GM18873 (cell line): ENCODE data around the gene MRPS6.

Source experiments
- ATAC-seq: cut with Tn5 transposase; IDR thresholded peaks from one replicate; pipeline ENCODE4 v1.9.1; 2021; ENCODE audit warnings: mild to moderate bottlenecking, moderate library complexity, moderate number of reproducible peaks; ENCODE audit not compliant: unreplicated experiment, low FRiP score

Gene MRPS6

GRCh38 chr21:34129901-34130715, 56.7 kb downstream of the MRPS6 start:
- ATAC-seq: no peak

- no peak for ATAC-seq
These were observed 57.3 kb downstream of the MRPS6 start for GRCh38 chr21:34130716-34130985.

DNA sequence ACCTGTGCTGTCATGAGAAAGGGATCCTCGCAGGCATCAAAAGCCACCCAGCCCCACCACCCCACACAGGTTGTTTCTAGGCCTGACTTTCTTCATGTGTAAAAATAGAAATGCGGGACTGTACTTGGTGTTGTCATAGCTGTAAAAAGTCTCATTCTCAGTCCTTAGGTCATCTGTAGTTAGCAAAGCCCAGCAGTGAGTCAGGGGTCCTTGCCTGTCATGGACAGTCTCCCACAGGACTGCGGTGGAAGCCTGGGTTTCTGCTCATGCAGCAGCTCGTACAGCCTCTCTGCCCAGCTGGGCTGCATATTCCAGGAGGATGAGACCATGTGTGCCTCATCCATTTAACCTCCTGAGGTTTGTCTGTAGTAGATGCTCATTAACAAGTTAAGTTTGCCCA, 58.2 kb downstream of the MRPS6 start:
- ATAC-seq: no peak

DNA sequence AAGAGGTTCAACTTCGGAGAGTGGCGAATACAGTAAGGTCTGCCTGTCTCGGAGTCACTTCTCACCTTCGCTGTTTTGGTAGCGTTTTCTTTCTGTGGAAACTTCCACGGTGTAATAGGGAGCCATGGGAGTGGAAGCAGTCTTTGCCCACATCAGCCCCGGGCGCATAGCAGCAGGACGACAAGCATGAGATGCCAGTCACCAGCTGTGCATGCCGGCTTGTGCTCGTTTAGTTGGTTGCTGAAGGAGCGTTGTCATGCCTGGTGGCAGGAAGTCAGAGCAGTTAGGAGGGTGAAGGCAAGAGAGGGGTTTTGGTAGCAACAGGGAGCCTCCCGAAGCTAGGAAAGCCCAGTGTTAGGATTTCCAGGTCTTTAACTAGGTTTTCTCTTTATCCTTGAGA, 58.8 kb downstream of the MRPS6 start:
- ATAC-seq: no peak

- no peak for ATAC-seq
These were observed 59.5 kb downstream of the MRPS6 start for GRCh38 chr21:34132926-34133325.

GRCh38 chr21:34133392-34133791, 60.0 kb downstream of the MRPS6 start:
- no peak for ATAC-seq

DNA sequence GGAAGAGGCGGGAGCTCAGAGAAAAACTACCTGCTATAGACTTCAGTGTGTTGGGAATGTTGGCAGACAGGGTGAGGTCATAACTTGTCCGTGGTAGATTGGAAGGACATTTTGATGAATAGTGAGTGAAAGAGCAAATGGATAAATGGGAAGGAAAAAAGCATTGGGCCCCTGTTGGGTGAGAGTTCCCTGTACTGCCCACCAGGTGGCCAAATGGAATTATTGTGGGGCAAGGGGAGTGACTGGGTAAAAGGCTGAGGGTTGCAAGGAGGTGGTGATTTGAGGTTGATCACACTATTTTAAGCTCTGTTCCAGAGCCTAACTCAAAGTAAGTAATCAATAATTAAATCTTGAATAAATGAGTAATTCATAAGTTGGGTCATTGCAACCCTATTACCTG, 60.4 kb downstream of the MRPS6 start:
- ATAC-seq: no peak

GRCh38 chr21:34135330-34135729, 62.0 kb downstream of the MRPS6 start:
- ATAC-seq: no peak

- no peak for ATAC-seq
These were observed 68.0 kb downstream of the MRPS6 start for GRCh38 chr21:34141373-34141772.

GRCh38 chr21:34143685-34144182, 70.4 kb downstream of the MRPS6 start:
- ATAC-seq: no peak

DNA sequence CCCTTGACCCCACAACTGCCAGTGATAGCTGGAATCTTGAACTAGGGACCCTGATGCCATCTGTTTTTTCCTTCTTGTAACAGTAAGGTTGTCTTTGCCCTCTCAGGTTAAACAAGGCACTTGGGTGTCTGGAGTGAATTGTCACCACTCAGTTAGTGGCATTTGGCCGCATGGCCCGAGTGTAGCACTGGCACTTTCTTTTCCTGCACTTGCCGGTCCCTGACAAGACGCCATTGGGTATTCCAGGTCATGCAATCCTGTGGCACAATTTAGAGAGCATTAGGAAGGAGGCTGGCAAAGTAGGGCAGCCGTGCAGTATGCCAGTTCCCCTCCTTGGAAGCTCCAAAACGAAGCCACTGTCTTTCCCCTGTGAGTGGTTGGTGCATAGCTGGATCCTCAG, 70.8 kb downstream of the MRPS6 start:
- ATAC-seq: no peak

DNA sequence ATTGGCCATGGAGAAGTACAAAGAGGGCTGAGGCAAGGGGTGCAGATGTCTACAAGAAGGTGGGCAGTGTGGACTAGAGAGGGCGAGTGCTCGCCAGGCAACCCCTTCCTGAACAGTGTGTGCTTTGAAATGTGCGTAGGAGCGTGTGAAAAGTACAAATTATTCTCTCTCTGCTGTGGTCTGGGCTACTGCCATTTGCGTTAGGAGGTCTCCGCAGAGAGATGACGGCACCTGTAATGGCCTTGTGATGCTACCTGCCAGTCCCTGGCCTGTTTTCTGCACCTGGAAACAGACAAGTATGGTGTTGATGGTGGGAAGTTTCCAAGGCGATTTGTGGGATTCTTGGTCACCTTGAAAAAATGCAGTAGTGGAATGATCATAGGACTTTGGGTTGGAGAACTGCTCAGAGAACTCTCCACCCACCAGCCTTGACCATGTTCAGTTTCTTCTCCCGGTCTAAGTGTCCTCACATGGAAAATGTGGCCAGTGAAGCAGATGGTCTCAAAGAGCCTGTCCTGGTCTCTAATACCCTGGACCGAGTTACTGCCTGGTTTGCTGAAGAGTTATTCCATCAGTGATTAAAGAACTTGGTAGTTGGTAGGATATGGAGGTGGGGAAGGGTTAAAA, 74.5 kb downstream of the MRPS6 start:
- ATAC-seq: no peak

- ATAC-seq: no peak
These were observed 75.0 kb downstream of the MRPS6 start for GRCh38 chr21:34148419-34148804.

DNA sequence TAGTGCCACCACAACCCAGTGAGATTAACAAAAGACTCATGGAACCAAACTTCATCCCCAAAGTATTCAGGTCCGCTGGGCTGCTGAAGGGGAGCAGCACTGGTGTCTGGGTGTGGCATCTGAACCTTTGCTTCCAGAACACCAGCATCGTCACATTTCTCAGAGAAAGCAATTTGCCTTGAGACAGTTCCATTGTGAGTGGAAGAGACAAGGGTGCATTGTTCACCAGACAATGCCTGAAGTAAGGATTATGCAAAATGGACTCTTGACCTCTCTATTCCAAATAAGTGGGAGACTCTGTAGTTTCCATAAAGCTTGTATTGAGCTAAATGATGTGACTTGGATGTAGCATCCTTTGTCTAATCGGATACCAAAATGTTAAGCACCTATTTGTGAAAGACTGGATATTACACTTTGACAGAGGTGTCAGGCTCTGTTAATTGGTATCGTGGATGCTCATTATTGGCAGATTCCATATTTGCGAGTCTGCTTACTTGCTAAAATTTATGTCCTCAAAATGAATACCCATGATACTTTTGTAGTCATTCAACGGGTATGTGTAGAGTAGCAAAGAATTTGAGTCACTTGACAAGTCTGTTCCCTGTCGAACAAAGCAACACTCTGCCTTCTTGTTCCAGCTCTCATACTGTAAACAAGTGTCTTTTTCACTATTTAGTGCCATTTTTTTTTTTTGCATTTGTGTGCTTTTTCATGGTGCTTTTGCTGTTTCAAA, 75.6 kb downstream of the MRPS6 start:
- ATAC-seq: no peak

- no peak for ATAC-seq
These were observed 79.1 kb downstream of the MRPS6 start for GRCh38 chr21:34152500-34152899.

DNA sequence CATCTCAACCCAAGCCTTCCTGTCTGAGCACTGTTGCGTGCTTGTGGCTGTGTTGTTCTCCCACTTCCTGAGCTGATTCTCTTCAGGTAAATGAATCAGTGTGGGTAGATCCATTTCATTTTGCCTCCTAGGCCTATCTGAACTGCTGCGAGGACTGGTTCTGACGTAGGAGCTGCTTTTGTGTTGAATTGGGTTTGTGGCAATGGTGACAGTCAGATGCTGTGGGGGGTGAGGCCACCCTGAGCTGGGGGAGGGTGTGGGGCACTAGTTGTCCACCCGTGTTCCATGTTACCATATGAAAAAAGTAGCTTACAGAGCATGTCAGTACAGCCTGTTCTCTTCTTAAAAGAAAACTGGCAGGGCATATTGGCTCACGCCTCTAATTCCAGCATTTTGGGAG, 81.5 kb downstream of the MRPS6 start:
- no peak for ATAC-seq

GRCh38 chr21:34156957-34157356, 83.6 kb downstream of the MRPS6 start:
- no peak for ATAC-seq

DNA sequence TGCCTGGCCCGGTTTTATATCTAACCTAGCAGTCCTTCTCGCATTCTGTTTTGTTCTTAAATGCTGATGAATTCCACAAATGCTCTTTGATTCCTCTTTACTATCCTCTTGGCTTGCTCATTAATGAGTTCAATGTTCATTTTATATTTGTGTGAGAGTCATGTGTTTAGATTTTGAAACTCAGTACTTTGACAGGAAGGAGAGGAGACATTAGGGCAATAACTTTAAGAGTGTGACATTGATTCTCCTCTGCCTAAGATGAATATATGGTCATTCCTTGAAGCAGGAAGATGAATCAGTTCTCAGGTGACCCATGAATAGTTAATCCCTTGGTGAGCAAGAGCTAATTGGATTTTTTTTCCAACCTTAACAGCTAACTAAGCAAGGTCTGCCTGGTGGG, 84.1 kb downstream of the MRPS6 start:
- no peak for ATAC-seq

- ATAC-seq: no peak
These were observed 85.8 kb downstream of the MRPS6 start for GRCh38 chr21:34158866-34159835.

DNA sequence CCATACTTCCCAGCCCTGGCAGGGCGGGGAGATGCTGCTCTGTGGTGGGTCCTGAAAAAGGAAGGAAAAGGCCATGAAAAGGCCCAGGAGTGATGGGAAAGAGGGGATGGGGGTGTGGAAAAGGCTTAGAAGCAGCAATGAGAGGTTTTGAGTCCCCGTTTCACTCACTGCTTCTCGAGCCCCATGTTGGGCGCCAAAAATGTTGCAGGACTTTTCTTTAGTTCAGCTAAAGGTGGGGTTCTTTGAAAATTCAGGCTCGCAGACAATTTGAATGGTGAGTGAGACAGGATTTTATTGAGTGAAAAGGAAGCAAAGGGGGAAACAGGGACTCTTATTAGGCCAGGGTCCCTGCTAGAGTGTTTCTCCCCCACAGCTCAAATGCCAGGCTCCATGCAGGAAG, 93.1 kb downstream of the MRPS6 start:
- ATAC-seq: no peak
